ENCODE measurements around the gene DLG2. TPM values are rescaled to one million over a fixed set of nuclear protein-coding genes. Genes with fewer than 3 reads are reported as not detected.

The DLG2 gene
- total and polyA plus RNA-seq, 2 of the 8 experiments (the other 6 are each of a cell fraction or from before 2014, with no cell fraction given) = 1.7 to 14.3 TPM

GRCh38 chr11:83493034-83493433 lies 2134.1 kb downstream of the DLG2 start (continued):
- TF ChIP-seq RAD21 (IDR thresholded peaks at IDR 0.05 in 1 of 2, conservative IDR thresholded peaks at IDR 0.05 in 1 of 2; ENCODE audit: low read depth in 2 of 2, low read length in 2 of 2) = no peak
- no peak for TF ChIP-seq JUND (IDR thresholded peaks at IDR 0.05; ENCODE audit: low read length)
